CD4-positive, alpha-beta T cell treated with Interleukin-15 for 4 hours (primary cell): ENCODE data around the gene INSYN2B.
"Not testable (repeated sequence)": the region's sequence is repeated elsewhere in the genome, so short reads cannot be mapped to it uniquely, and the experiment has no call there.

Experiments
- DNase-seq: peaks from one replicate; pipeline ENCODE4 v3.0.0-alpha.2; 2020; ENCODE audit warnings: low spot score

The INSYN2B gene

GRCh38 chr5:169971780-169972179, 8.5 kb downstream of the INSYN2B start:
- DNase-seq: no peak

DNA sequence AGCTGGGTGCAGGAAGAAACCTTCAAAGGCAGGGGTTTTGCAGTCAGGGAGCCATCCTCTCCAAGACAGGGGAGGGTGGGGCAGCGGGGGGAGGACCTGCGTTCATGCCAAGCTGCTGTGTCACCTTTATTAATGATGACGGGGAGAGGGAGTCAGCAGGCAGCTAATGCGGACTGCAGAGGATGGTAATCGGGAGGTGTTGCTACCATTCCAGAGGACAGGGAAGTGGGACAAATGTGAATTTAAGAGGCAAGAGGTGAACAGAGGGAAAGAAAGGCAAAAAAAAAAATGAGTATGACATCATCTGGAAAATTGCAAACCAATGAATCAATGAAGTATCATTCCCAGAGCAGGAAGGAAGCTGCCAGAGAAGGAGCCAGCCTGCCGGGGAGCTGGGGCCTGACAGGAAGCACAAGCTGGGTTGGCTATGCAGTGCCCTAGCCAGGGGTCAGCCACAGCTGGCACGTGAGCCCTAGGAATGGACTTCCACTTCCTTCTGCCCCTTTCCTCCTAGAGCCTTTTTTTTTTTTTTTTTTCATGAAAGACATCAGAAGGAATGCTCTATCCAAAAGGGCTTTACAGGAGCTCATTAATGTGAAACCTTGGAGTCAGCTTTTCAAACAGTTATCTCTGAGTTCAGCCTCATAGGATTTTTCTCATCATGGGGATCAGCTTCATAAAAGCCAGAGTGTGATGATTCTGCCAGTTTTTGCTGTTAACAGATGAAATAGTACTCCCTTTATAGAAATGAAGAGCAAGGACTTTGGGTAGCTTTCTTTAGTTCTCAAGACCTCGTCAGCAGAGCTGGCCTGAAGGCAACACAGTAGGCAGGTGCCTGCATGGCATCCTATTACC, 9.2 kb downstream of the INSYN2B start:
- DNase-seq: no peak

DNA sequence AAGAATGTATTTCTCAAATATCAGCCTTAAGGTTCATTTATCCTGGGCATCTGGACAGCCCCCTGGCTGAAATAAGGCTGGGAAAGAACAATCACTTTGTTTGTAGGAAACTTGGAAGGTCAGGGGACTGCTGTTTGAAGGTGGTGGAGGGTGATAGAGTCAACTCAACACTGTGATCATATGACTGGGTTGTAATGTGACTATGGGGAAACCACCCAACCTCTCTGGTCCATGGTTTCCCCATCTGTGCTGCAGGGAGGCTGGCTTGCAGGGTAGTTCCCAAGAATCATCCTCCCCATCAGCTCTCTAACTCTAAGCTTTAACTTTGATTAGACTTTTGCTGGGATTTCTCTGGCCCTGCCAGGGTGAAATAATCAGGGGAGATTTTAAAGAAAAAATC, 10.0 kb downstream of the INSYN2B start:
- no peak for DNase-seq

- no peak for DNase-seq
These were observed 16.0 kb downstream of the INSYN2B start for GRCh38 chr5:169964246-169964645.

GRCh38 chr5:169960659-169961058, 19.6 kb downstream of the INSYN2B start:
- no peak for DNase-seq

GRCh38 chr5:169958278-169958677, 22.0 kb downstream of the INSYN2B start:
- no peak for DNase-seq

DNA sequence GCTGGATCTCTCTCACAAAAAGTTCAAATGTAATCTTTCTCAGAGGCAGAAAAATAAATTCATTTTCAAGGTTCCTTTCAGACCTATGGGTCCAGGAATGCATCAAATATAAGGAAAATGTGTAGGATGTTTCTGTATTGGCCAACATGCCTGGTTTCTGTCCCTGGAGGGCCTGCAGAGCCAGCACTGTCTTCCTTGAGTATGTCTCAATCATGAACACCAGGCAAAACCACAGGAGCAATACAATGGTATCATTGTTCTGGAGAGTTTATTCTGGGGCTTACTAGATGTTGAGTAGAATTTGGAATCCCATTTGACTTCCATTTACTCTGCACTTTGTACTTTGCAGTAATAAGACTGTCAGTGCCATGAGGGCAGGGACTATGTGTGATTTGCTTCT, 23.5 kb downstream of the INSYN2B start:
- DNase-seq: no peak

GRCh38 chr5:169956126-169956525, 24.2 kb downstream of the INSYN2B start:
- DNase-seq: no peak

GRCh38 chr5:169954786-169955185, 25.5 kb downstream of the INSYN2B start:
- no peak for DNase-seq

GRCh38 chr5:169953196-169953595, 27.1 kb downstream of the INSYN2B start:
- DNase-seq: not testable (repeated sequence)

DNA sequence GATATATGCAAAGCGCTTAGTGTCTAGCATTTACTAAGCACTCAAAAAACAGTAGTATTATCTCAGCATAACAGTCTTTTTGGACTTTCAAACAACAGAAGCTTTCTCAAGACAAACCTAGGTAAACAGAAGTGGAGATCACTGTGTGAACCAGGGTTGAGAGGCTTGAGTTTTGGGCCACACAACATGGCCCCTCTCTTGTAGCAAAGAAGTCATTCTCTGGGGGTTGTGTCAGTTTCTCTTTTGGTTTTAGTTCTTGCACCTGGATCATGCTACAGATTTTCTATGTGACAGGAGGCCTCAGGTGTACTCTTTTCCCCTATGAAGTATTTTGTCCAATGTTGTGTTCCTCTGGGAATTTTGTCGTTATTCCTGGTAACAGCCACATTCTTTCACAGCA, 30.0 kb downstream of the INSYN2B start:
- no peak for DNase-seq

- no peak for DNase-seq
These were observed 33.5 kb downstream of the INSYN2B start for GRCh38 chr5:169946743-169947295.

- DNase-seq: no peak
These were observed 34.4 kb downstream of the INSYN2B start for GRCh38 chr5:169945831-169946261.

DNA sequence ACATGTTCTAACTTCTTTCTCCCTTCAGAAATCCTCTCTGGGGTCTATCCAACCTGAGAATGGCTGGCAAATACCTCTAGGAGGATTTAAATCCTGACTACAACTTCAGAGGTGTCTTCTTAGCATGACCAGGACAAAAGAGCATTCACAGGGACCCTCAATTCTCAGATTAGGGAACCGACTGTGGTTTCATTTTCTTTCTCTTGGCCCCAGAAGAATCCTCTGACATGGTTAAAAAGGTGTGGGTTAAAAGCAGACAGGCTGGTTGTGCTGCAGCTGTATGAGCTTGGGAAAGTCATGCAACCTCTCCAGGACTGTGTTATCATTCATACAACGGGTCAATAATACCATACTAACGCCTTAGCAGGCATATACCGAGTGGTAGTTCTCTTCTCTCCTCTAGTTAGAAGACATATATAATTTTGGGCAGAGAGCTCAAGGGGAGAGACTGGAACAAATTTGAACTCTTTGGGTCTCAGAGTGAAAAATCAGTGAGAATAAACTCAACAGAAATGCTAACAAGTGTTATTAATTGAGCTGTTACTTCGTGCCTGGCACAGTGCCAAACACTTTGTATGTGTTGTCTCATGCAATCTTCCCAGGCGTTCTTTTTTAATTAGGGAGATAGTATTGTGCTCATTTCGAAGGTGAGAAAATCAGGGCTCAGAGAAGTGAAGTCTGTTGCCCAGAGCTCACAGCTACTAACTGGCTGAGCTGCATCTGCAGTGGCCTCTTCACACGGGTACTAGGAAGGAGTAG, 35.2 kb downstream of the INSYN2B start:
- DNase-seq: no peak

GRCh38 chr5:169944115-169944514, 36.2 kb downstream of the INSYN2B start:
- no peak for DNase-seq

DNA sequence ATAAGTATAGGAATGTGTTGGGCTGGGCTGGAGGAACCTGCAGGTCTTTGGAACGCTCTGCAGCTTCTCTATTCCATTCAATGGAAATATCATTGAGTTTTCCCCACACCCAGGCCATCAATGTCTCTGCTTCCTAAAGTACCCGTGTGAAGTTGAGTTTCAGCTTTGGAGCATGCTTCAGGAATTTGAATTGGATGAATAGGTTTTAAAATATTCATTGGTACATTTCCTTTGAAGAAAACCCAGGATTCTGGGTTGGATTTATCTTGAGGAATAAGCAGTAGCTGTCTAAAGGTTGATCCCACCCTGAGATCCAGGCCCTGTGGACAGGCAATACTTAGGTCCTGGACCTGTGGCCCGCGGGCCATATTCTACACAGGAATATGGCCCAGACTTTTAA, 37.3 kb downstream of the INSYN2B start:
- DNase-seq: no peak

DNA sequence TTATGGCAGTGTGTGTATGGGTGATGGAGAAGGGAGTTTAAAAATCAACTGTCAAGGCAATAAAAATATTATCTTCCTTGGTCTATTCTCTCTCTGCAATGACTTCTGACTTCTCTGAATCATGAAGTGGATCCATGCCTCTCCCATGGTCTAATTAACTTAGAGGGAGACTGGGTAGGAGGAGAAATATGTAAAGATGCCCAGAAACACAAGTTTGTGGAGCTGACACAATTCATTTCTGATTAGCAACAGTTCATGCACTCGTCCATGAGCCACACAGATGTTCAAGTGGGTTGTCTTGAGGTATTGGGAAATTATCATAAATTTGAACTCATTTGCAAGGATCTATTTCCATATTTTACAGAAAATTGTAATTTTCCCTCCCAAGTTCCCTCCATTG, 38.1 kb downstream of the INSYN2B start:
- no peak for DNase-seq

GRCh38 chr5:169941542-169941941, 38.8 kb downstream of the INSYN2B start:
- no peak for DNase-seq

DNA sequence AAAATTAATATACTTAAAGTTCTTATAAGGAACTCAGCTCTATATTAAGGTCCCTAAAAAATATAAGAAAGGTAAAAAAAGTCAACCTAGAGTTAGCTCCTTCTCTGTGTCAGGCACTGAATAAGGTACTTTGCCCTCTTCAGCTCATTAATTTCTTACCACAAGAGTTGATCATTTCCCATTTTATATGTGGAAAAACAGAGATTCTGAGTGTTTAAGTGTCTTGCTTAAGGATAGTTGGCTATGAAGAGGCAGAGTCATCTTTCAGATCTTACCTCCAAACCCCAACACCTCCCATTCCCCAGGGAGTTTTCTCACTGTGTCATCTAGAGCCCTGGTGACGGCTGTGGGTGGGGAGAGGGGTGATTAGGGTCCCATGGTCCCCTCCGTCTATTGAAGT, 40.6 kb downstream of the INSYN2B start:
- no peak for DNase-seq

GRCh38 chr5:169938439-169938838, 41.9 kb downstream of the INSYN2B start:
- DNase-seq: no peak

- no peak for DNase-seq
These were observed 44.5 kb downstream of the INSYN2B start for GRCh38 chr5:169935762-169936161.

GRCh38 chr5:169934990-169935389, 45.3 kb downstream of the INSYN2B start:
- no peak for DNase-seq

DNA sequence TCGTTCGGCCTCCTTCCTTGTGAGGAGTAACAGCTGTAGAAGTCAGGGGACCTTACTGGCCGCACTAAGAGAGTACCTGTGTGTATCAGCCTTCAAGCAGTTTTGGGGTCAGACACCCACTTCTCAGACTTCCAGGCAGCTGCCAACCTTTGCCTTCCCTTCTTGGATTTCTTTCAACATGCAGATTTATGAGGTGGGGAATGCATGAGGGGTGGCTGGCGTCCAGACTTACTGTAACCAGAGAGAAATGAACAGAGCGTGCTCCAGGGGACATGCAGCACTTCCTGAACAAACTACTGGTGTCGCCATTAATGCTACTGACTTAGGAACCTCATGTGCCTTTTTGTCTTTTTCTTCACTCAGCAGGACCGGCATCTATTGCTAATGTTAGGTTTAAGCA, 46.7 kb downstream of the INSYN2B start:
- DNase-seq: no peak
